Upper lobe of left lung (tissue), 6 donors: ENCODE results near the gene FCGBP. TPM values are rescaled to one million over a fixed set of nuclear protein-coding genes. Genes with fewer than 3 reads are reported as not detected.
"Not testable (repeated sequence)": the region's sequence is repeated elsewhere in the genome, so short reads cannot be mapped to it uniquely, and the experiment has no call there.

Source experiments
- ATAC-seq, 2 donors: fragments of 200-7000 bp; cut with Tn5 transposase; one replicate each; pipeline ENCODE4 v1.9.1; 2022; ENCODE audit warnings: mild to moderate bottlenecking in 2 of 2, moderate library complexity in 2 of 2; ENCODE audit not compliant: low FRiP score in 2 of 2
- DNase-seq, 2 donors: peaks; one replicate each; pipeline ENCODE4 v3.0.0-alpha.2; 2019 to 2020
- H3K27ac ChIP-seq, 4 donors: fragments of 200-600 bp; sonication (generic); one replicate each; pipeline ENCODE4 v1.5.1; 2016 to 2019
- H3K27me3 ChIP-seq, 4 donors: fragments of 200-600 bp; sonication (generic); one replicate each; pipeline ENCODE4 v1.5.1; 2017 to 2019
- H3K36me3 ChIP-seq, 4 donors: fragments of 200-600 bp; sonication (generic); one replicate each; pipeline ENCODE4 v1.5.1; 2016 to 2019
- H3K4me1 ChIP-seq, 4 donors: fragments of 200-600 bp; sonication (generic); one replicate each; pipeline ENCODE4 v1.5.1; 2018 to 2019
- H3K4me3 ChIP-seq, 4 donors: fragments of 200-600 bp; sonication (generic); one replicate each; pipeline ENCODE4 v1.5.1; 2017 to 2019; ENCODE audit warnings: mild to moderate bottlenecking in 2 of 4, moderate library complexity in 1 of 4
- H3K9me3 ChIP-seq, 4 donors: fragments of 200-600 bp; sonication (generic); one replicate each; pipeline ENCODE4 v1.5.1; 2018 to 2019
- CTCF ChIP-seq, 6 experiments: fragments of 450-650 bp in 4 of 6; fragments of 200-600 bp in 2 of 6; sonication (generic) in 2 of 6; IDR thresholded peaks; one replicate each; pipeline ENCODE4 v1.5.1; 2016 to 2019; ENCODE audit warnings: antibody characterized with exemption in 6 of 6
- EP300 ChIP-seq, 4 donors: sonication (generic); formaldehyde crosslinking; IDR thresholded peaks; one replicate each; pipeline ENCODE4 v1.5.1; 2017; ENCODE audit warnings: antibody characterized with exemption in 4 of 4, control low read depth in 2 of 4
- POLR2A ChIP-seq, 4 donors: fragments of 450-650 bp; IDR thresholded peaks; one replicate each; pipeline ENCODE4 v1.5.1; 2016 to 2017; ENCODE audit warnings: antibody characterized with exemption in 4 of 4, mild to moderate bottlenecking in 2 of 4
- POLR2AphosphoS5 ChIP-seq, 2 donors: sonication (generic); formaldehyde crosslinking; IDR thresholded peaks; one replicate each; pipeline ENCODE4 v1.5.1; 2017; ENCODE audit warnings: antibody characterized with exemption in 2 of 2
- WGBS, 2 donors: methylation state at CpG; one replicate each; pipeline ENCODE4 v1.1.5; 2017 to 2018; 5-methylcytosine and 5-hydroxymethylcytosine counted together
- total RNA-seq, 6 donors: library from RNA; depleted of rRNA in 4 of 6; stranded (reverse); fragments of >200 nt in 4 of 6; gene quantifications; one replicate each; pipeline versions ENCODE4 v1.1.0 to v1.2.1, GENCODE V29; 2016 to 2021
- donor health status: DM: no; HTN: no; CAD: no; lungs with moderate emphysema.
- donor health status: DM: no; HTN: yes; CAD: no; lungs with severe emphysema.

FCGBP gene
- total RNA-seq, 6 donors from 2014 or later, result 7.0 to 27.2 (median 14.3) TPM

DNA sequence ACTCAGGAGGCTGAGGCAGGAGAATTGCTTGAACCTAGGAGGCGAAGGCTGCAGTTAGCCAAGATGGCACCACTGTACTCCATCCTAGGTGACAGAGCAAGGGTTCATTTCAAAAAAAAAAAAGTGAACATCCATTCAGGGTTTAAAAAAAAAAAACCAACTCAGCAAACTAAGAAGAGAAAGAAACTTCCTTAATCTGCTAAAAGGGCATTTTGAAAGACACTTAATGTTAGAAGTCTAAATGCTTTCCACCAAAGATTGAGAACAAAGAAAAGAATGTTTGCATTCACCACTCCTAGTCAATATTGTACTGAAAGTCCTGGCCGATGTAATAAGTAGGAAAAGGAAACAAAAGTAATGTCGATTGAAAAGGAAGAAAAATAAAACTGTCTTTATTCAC lies 29.5 kb upstream of the FCGBP start:
- TF ChIP-seq CTCF (IDR thresholded peaks at IDR 0.05) (no peak), POLR2A (IDR thresholded peaks at IDR 0.05) (no peak), POLR2AphosphoS5 (IDR thresholded peaks at IDR 0.05) (no peak), EP300 (IDR thresholded peaks at IDR 0.05) (no peak)
- Histone ChIP-seq H3K36me3 (no peaks in the 10 kb centered on the region), H3K4me1 (no peaks in the 10 kb centered on the region), H3K4me3 (no peak overlapping the region), H3K9me3 (no peaks in the 10 kb centered on the region), H3K27ac (no peak overlapping the region), H3K27me3 (no peaks in the 10 kb centered on the region)
- 58 to 63% methylated on average over 3 of the region's 3 CpGs for WGBS, 2 donors
- ATAC-seq, result no peak
- DNase-seq, result no peak

DNA sequence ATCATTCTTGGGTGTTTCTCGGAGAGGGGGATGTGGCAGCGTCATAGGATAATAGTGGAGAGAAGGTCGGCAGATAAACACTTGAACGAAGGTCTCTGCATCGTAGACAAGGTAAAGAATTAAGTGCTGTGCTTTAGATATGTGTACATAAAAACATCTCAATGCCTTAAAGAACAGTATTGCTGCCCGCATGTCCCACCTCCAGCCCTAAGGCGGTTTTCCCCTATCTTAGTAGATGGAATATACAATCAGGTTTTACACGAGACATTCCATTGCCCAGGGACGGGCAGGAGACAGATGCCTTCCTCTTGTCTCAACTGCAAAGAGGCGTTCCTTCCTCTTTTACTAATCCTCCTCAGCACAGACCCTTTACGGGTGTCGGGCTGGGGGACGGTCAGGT lies 25.0 kb upstream of the FCGBP start:
- ATAC-seq, H3K4me1 ChIP-seq, H3K9me3 ChIP-seq, H3K4me3 ChIP-seq, DNase-seq, H3K27ac ChIP-seq, H3K27me3 ChIP-seq, H3K36me3 ChIP-seq: not testable (repeated sequence)
- 47 to 55% methylated on average over 12 to 13 of the region's 13 CpGs for WGBS, 2 donors

DNA sequence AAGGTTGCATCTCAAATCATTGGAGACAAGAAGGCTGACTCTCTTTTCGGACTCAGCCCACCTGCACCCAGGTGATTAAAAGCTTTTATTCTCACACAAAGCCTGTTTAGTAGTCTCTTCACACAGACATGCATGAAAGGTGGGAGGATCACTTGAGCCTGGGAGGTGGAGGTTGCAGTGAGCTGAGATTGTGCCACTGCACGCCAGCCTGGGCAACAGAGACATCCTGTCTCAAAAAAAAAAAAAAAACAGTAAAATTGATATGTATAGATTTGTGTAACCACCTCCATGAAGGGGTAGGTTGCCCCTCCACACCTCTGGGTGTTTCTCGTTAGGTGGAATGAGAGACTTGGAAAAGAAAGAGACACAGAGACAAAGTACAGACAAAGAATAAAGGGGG lies 24.5 kb upstream of the FCGBP start:
- 88% methylated on average over 3 of the region's 3 CpGs for WGBS, 2 donors
- H3K4me3 ChIP-seq, H3K27ac ChIP-seq, H3K4me1 ChIP-seq, H3K9me3 ChIP-seq, DNase-seq, H3K27me3 ChIP-seq, H3K36me3 ChIP-seq, ATAC-seq: not testable (repeated sequence)

- H3K27ac ChIP-seq, H3K4me1 ChIP-seq, DNase-seq, H3K4me3 ChIP-seq, H3K9me3 ChIP-seq, ATAC-seq, H3K36me3 ChIP-seq, H3K27me3 ChIP-seq: not testable (repeated sequence)
- 94 to 95% methylated on average over 5 of the region's 5 CpGs for WGBS, 2 donors
Observed at GRCh38 chr19:39957886-39958285, 23.5 kb upstream of the FCGBP start.

DNA sequence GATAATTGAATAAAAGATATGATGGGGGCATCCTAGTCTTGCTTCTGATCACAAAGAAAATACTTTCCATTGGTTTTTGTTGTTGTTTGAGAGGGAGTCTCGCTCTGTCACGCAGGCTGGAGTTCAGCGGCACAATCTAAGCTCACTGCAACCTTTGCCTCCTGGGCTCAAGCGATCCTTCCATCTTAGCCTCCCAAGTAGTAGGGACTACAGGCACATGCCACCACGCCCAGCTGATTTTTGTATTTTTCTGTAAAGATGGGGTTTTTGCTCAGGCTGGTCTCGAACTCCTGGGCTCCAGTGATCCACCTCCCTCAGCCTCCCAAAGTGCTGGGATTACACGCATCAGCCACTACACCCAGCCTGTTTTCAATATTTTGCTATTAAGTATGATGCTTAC lies 19.5 kb upstream of the FCGBP start:
- ATAC-seq, result no peak
- Histone ChIP-seq H3K36me3 (no peaks in the 10 kb centered on the region), H3K9me3 (no peaks in the 10 kb centered on the region), H3K4me1 (peaks cover 0 to 9% (median 7%) of the 10 kb centered on the region in 4 donors), H3K4me3 (no peak overlapping the region), H3K27me3 (no peaks in the 10 kb centered on the region), H3K27ac (no peak overlapping the region)
- WGBS, 2 donors, result 83 to 86% methylated on average over 7 of the region's 7 CpGs
- no peak for DNase-seq
- no peak for TF ChIP-seq CTCF (IDR thresholded peaks at IDR 0.05)
- TF ChIP-seq POLR2AphosphoS5 (IDR thresholded peaks at IDR 0.05), result no peak
- TF ChIP-seq POLR2A (IDR thresholded peaks at IDR 0.05), result no peak
- no peak for TF ChIP-seq EP300 (IDR thresholded peaks at IDR 0.05)

DNA sequence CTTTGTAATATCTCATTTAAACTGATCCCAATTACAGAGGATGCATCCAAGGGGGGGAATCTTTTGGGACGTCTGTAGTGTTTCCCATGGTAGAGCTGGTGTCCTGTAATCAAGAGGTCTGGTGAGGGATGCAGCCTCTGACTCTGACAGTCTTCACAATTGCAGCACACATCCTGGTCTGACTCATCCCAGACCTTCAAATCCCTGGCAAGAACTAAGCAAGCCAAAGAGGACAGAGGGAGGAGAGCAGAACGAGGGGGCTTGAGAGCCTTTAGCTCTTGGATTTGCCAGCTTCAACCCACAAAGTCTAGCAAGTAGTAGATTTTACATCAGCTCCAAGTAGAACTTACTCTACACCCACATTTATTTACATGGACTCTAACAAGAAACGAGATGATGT lies 17.3 kb upstream of the FCGBP start:
- Histone ChIP-seq H3K4me3 (no peak overlapping the region), H3K27ac (no peak overlapping the region), H3K36me3 (no peaks in the 10 kb centered on the region), H3K4me1 (peaks cover 0 to 9% (median 7%) of the 10 kb centered on the region in 4 donors), H3K9me3 (no peaks in the 10 kb centered on the region), H3K27me3 (no peaks in the 10 kb centered on the region)
- ATAC-seq (no peak), DNase-seq (no peak)
- WGBS, 2 donors, result 62 to 70% methylated on average over 3 of the region's 3 CpGs
- TF ChIP-seq EP300 (IDR thresholded peaks at IDR 0.05) (no peak), CTCF (IDR thresholded peaks at IDR 0.05) (no peak), POLR2A (IDR thresholded peaks at IDR 0.05) (no peak)
